K562 (cell line): ENCODE data around the gene HCFC1R1. TPM values are rescaled to one million over a fixed set of nuclear protein-coding genes. Genes with fewer than 3 reads are reported as not detected.
A peak's percentile ranks its signal among the peaks of the same experiment; 100 is the strongest.

ENCODE experiments used
- CTCFL ChIP-seq: IDR thresholded peaks from 2 replicates; pipeline ENCODE4 v1.6.1; 2011; ENCODE audit warnings: borderline replicate concordance, low read depth, mild to moderate bottlenecking, moderate library complexity, low read length; ENCODE audit not compliant: insufficient read depth, poor library complexity, severe bottlenecking
- ETS2 ChIP-seq: IDR thresholded peaks from 2 replicates; pipeline ENCODE4 v1.6.1; 2016; ENCODE audit warnings: borderline replicate concordance, missing genetic modification characterization, mild to moderate bottlenecking, moderate library complexity, missing compliant biosample characterization; ENCODE audit not compliant: poor library complexity, severe bottlenecking
- ETV1 ChIP-seq: fragments of 450-650 bp; conservative IDR thresholded peaks from 2 replicates; pipeline ENCODE4 v1.6.1; 2016; ENCODE audit warnings: missing genetic modification characterization, control low read depth, low read depth, missing compliant biosample characterization
- FOSL1 ChIP-seq: fragments of 200-800 bp; sonication (Bioruptor generic); conservative IDR thresholded peaks from 2 replicates; pipeline ENCODE4 v1.6.1; 2016; ENCODE audit warnings: missing genetic modification characterization, missing compliant biosample characterization
- FUS ChIP-seq: fragments of 200-400 bp; formaldehyde crosslinking; optimal IDR thresholded peaks from 2 replicates; pipeline ENCODE3; 2017; ENCODE audit warnings: low read depth, low read length
- HBP1 ChIP-seq: fragments of 450-650 bp; formaldehyde crosslinking; IDR thresholded peaks from 2 replicates; pipeline ENCODE4 v1.4.0; 2022; ENCODE audit warnings: missing genetic modification characterization
- PRMT5 ChIP-seq: sonication (generic); formaldehyde crosslinking; IDR thresholded peaks from 2 replicates; pipeline ENCODE4 v1.5.0; 2020; ENCODE audit warnings: missing genetic modification reagents
- PRPF4 ChIP-seq: fragments of 200-400 bp; formaldehyde crosslinking; IDR thresholded peaks from one replicate; pipeline ENCODE4 v1.6.1; 2017; ENCODE audit warnings: low read length, low read depth, mild to moderate bottlenecking; ENCODE audit not compliant: insufficient read depth, poor library complexity, severe bottlenecking
- SMAD4 ChIP-seq: fragments of 250-450 bp; sonication (Bioruptor Pico); conservative IDR thresholded peaks from 2 replicates; pipeline ENCODE4 v1.8.0; 2021; ENCODE audit warnings: inconsistent platforms, mild to moderate bottlenecking, moderate library complexity
- SMARCA5 ChIP-seq: fragments of 450-650 bp; IDR thresholded peaks from 2 replicates; pipeline ENCODE4 v1.6.1; 2016
- SMARCE1 ChIP-seq: fragments of 450-650 bp; IDR thresholded peaks from 2 replicates; pipeline ENCODE4 v1.7.1; 2016; ENCODE audit warnings: mild to moderate bottlenecking
- SNIP1 ChIP-seq: fragments of 450-650 bp; IDR thresholded peaks from 2 replicates; pipeline ENCODE4 v1.7.1; 2017; ENCODE audit warnings: low read depth, mild to moderate bottlenecking
- STAG1 ChIP-seq: sonication (generic); formaldehyde crosslinking; IDR thresholded peaks from 2 replicates; pipeline ENCODE4 v1.5.0; 2020; ENCODE audit warnings: missing genetic modification reagents, borderline replicate concordance
- TFAP4 ChIP-seq: sonication (generic); formaldehyde crosslinking; IDR thresholded peaks from 2 replicates; pipeline ENCODE4 v1.8.0; 2022; ENCODE audit warnings: missing genetic modification reagents, mild to moderate bottlenecking, moderate library complexity, borderline replicate concordance
- ZBTB2 ChIP-seq: fragments of 450-650 bp; IDR thresholded peaks from 2 replicates; pipeline ENCODE4 v1.6.1; 2016; ENCODE audit warnings: antibody characterized with exemption
- ZNF174 ChIP-seq: fragments of 250-450 bp; sonication (Bioruptor Pico); IDR thresholded peaks from 2 replicates; pipeline ENCODE4 v1.4.0; 2020; ENCODE audit warnings: mild to moderate bottlenecking
- ZNF23 ChIP-seq: fragments of 250-450 bp; sonication (Bioruptor Pico); IDR thresholded peaks from 2 replicates; pipeline ENCODE4 v1.4.0; 2020; ENCODE audit warnings: mild to moderate bottlenecking
- ZNF280A ChIP-seq: fragments of 450-650 bp; IDR thresholded peaks from 2 replicates; pipeline ENCODE4 v1.6.1; 2018; ENCODE audit warnings: mild to moderate bottlenecking, low read depth; ENCODE audit not compliant: partially characterized antibody
- ZNF324 ChIP-seq: fragments of 250-450 bp; sonication (Bioruptor Pico); IDR thresholded peaks from 2 replicates; pipeline ENCODE4 v1.4.0; 2020; ENCODE audit warnings: mild to moderate bottlenecking
- polyA plus RNA-seq, 8 experiments: library from polyadenylated mRNA; depleted of rRNA in 4 of 8; stranded (reverse) in 5 of 8; unstranded in 3 of 8; fragments of >200 nt; fragmentation: Nextera tagmentation in 2 of 8; fragmentation: Illumina TruSeq in 1 of 8; extraction: Ambion mirVana in 2 of 8; extraction: Trizol in 1 of 8; gene quantifications; 2 replicates each; pipeline versions ENCODE4 v1.2.1 to v1.2.3, GENCODE V29; 2011 to 2014; ENCODE audit warnings: inconsistent platforms in 1 of 8, missing spikeins in 1 of 8
- total RNA-seq, 7 experiments: library from RNA; depleted of rRNA in 6 of 7; stranded (reverse); fragments of >200 nt in 6 of 7; fragmentation: Illumina TruSeq in 2 of 7; extraction: Trizol in 2 of 7; gene quantifications; 2 replicates each; pipeline versions ENCODE4 v1.2.1 to v1.2.3, GENCODE V29; 2011 to 2021; ENCODE audit warnings: low replicate concordance in 1 of 7

The HCFC1R1 gene
- total and polyA plus RNA-seq, 9 of the 15 experiments (the other 6 are each of a cell fraction or from before 2014, with no cell fraction given) = 2.2 to 29.0 (median 11.2) TPM

GRCh38 chr16:3020604-3021448 is 2.9 kb downstream of the HCFC1R1 start (continued):
- TF ChIP-seq PRMT5 (CRISPR knock-in tag) = peak; percentile 50; the same call in 1 of the 2 replicates
- no peak for TF ChIP-seq SMARCA5
- peak; percentile 10 for TF ChIP-seq PRPF4
- TF ChIP-seq ZNF324 (CRISPR knock-in tag) = no peak
- no peak for TF ChIP-seq SNIP1
- peak; percentile 85 for TF ChIP-seq SMARCE1
- no peak for TF ChIP-seq ETS2 (tag)
- TF ChIP-seq ZNF174 (CRISPR knock-in tag) = no peak
- TF ChIP-seq FUS = no peak
- peak; percentile 77; the same call in 1 of the 2 replicates for TF ChIP-seq HBP1 (CRISPR knock-in tag)
- TF ChIP-seq ZNF280A = no peak
- TF ChIP-seq CTCFL = no peak
- TF ChIP-seq SMAD4 (CRISPR knock-in tag) = peak; percentile 90
- no peak for TF ChIP-seq STAG1 (CRISPR knock-in tag)
- no peak for TF ChIP-seq ZNF23 (CRISPR knock-in tag)
- no peak; the same call in 1 of the 2 replicates for TF ChIP-seq TFAP4
- no peak; the same call in 1 of the 2 replicates for TF ChIP-seq ZBTB2
- peak; percentile 93 for TF ChIP-seq FOSL1 (tag)
- TF ChIP-seq ETV1 (tag) = no peak
